HG03060 (cell line): ENCODE results near the gene AK9.

ENCODE experiments used
- ATAC-seq: cut with Tn5 transposase; IDR thresholded peaks from one replicate; pipeline ENCODE4 v1.9.1; 2021; ENCODE audit warnings: low read depth, moderate number of reproducible peaks; ENCODE audit not compliant: unreplicated experiment

The AK9 gene

DNA sequence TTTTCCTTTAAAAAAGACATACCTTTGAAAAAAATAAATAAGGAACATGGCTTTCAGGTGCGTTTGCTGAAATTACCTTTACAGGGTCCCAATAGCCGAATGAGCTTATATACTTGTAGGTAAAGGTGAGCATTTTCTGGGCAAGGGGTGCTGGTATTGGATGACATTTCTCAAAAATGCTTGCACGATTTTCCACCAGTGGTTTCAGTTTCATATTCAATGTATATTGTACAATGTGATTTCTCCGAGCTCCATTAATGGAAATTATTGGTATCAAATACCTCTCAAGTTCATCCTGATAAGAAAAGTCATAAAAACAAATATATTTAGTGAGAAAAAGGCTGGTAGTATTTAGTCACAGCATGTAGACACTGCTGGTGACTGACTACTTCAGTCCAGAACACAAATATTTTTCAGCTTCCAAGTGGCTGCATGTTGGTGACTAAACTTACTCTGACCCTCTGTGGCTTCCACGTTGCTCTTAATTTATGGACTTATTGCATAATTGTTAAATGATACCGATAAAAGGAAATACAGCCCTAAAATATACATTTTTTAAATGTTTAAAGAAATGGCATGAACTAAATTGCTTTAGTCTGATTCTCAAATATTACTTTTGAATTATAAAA lies 175.1 kb downstream of the AK9 start:
- no peak for ATAC-seq

DNA sequence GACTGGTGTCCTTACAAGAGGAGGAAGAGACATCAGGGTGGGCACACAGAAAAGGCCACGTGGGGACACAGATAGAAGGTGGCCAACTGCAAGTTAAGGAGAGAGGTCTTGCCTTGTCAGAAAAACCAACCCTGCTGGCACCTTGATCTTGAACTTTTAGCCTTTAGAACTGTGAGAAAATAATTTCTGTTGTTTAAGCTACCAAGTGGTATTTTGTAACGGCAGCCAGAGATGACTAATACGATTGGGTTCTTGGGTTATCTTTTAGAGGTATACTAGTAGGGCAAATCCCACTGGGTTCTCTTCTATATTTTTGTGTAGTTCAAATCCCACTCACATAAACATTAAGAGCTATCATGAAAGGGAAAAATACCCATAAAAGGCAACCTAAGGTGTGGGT lies 176.1 kb downstream of the AK9 start:
- ATAC-seq = no peak

DNA sequence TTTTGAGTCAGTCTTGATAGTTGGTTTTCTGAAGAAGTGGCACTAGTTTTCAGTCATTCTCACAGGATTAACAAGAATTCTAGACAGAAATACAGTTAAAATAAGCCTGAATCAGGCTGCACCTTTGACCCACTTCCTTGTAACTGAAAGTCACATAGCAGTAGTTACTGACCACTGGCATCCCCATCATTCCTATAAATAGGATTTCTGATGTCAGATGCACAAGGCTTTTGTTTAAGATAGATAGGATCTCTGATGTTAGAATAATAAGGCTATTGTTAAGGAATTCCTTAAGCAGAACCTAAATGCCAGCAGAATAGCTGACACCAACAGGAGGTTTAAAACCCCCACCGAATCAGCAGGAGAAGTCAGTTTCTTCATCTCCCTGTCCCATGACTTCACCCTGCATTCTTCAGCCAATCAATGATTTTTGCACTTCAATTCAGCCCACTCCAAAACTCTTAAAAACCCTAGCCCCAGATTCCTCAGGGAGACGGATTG lies 177.4 kb downstream of the AK9 start:
- ATAC-seq = no peak

DNA sequence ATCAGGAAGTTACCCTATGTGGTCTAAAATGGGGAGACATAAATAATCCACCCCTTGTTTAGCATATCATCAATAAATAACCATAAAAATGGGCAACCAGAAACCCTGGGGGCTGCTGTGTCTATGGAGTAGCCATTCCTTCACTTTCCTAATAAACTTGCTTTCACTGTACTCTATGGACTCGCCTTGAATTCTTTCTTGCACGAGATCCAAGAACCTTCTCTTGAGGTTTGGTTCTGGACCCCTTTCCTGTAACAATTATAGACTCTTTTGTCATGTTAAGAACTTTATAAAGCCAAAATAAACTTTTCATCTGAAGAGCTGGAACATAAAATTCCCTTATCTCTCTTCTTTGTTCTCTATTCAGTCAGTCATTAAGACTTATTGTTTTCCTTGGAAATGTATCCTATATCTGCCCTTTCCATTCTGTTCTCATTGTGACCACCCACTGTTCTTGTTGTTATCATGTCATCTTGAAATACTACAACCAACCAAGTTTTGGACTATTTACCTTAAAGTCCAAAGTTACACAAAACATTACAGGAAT lies 178.7 kb downstream of the AK9 start:
- no peak for ATAC-seq

DNA sequence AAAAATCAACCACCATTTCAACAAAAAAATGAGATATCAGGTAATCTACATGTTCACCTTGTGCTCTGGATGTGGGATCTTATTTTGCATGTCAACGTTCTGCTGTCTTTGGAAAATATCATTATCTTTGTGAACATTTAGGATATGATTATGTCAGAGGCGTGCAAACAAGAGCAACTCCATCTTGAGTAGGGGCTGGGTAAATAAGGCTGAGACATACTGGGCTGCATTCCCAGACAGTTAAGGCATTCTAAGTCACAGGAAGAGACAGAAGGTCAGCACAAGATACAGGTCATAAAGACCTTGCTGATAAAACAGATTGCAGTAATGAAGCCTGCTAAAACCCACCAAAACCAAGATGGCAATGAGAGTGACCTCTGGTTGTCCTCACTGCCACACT lies 179.2 kb downstream of the AK9 start:
- ATAC-seq = no peak

DNA sequence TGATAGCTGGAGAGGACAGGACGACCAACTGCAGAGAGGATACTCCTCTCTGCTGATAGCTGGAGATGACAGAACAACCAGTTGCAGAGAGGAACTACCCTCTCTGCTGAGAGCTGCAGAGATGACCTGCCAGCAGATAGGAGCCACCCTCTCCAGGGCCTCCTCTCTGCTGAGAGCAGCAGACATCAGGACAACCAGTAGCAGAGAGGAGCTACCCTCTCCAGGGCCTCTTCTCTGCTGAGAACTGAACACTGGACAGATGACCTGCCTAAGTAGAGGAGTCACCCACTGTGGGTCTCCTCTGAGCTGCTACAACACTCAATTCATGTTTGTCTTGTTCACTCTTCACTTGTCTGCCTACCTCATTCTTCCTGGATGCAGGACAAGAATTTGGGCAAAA lies 180.6 kb downstream of the AK9 start:
- no peak for ATAC-seq

DNA sequence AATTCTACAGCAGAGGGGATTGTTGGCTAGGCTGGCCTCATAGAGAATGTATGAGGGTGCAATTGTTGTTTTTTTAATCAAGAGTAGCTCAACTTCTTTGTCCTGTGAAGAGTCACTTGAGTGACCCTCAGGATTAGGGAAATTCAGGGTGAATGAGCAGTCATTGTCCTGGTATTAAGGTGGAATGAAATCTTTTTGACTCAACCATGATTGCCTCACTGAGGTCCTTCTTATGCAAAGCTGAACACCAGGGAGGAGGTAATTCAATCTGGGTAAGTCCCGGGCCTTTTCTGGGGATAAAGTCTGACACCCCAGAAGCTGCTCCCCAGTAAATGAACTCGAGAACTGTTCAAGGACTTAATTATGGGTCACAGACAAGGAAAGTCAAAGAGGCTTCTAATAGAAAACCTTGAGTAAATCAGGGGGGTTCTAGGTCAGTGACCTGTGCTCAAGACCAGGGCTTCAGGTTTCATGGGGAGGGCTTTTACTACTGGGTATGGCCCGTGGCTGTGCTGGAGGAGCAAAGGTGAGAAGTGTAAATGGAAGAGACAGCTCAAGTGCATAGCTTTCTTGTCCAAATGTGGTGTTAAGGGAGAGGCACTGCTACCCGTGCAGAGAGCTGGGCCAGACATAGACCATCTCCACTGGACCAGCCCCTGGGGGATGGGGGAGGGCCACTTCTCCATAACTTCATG lies 182.7 kb downstream of the AK9 start:
- no peak for ATAC-seq

DNA sequence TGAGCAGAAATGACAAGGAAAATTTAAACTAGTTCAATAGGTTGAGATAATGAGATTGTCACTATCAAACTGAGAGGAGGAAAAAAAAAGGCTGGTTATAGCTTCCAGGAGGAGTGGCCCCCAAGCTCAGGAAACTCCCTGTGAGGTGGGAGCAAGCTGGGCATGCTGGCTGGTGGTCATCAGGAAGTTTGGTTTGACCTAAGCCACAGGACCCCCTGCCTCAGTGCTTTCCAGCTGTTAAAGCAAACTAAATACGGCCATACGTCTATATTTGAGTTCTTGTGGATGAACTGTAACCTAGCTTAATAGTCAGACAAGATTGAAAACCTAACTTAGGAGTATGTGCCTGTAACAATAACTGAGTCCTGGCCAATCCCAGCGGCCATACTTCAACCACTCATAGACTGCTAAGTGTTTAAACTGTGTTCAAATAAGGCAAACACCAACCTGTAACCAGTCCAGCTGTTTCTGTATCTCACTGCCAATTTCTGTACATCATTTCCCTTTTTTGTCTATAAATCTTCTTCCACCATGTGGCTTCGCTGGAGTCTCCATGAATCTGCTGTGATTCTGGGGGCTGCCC lies 183.4 kb downstream of the AK9 start:
- ATAC-seq = no peak

DNA sequence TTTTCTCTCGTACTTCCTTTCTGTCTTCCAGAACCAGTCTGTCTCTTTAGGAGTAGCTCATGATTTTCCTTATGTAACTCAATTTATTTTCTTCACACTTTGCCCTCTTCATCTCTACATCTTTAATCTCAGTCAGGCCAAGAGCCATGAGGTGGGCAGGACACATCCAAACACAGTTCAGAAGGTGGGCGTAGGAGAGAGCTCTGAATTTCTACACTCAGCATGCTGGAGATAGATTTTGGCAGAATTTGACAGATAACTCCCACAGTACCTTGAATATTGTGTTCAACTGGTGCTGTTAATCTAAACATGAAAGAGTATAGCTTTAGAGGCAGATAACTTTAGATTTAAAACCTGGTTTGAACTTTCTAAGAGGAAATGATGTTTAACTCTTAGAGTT lies 184.2 kb downstream of the AK9 start:
- ATAC-seq = no peak

DNA sequence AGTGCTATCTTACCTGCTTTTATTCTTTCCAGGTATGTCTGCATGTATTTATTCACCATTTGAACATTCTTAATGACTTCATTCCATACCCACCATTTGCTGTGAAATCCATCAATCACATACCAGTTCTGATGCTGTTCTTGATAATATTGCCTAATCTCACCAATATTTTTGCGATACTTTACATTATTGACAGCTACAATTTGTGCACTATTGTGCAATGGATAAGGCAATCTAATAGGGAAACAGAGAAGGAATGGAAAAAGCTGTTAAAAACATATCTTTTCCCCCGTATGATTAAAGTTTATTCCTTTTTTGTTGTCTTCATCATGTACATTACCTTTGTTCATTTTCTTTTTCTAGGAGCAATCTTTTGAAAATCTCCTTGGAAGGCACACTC lies 184.7 kb downstream of the AK9 start:
- ATAC-seq = no peak

DNA sequence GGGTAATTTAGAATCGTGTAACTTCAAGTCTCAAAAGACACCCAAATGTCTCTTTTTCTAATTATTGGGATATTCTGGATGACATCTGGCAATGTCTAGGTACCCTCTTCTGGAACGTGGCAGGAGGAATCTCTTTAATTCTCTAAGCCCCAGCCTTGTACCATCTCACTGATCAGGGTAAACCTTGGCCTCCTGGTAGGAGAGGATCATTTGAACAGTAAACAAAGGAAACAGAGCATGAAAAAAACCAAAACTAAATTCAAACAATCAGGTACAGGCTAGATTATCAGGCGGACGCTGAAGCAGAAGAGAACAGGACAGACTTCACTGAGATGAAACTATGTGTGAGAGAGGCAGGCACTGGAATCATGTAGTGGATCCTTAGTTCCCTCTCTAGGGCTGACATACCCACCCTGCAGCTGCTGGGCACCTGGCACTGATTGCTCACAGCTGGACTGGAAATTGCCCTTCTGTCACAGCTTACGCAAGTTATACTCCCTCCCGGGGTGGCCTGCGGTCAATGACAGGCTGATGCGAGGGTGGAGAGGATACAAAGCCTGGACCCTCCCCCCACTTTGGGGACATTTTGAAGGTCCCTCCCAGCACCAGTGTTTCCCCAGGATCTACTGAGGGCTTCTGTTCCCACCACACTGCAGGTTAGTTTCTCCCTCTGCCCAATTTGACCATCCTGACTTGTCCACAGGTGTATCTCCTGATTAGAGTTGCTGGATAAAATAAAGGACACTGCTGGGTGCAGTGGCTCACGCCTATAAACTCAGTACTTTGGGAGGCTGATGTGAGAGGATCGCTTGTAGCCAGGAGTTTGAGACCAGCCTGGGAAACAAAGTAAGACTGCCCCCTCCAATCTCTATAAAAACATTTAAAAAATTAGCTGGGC lies 187.4 kb downstream of the AK9 start:
- ATAC-seq = no peak

DNA sequence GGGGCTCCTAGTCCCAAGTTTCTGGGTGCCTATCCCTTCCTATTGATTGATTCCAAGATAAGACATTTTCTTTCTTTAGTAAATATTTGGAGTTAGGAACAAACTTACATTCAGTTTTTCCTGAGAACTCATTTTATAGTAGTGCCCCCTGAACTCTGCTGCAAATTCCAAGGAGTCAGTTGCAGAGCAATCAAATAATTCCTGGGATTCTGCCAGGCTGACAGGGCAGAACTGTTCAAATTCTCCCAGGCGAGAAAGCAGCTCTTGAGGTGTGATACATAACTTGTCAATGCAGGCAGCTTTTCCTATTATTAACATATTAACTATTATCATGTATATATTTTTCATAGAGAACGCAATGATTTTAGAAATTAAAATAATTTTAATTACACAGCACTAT lies 192.1 kb downstream of the AK9 start:
- ATAC-seq = no peak

DNA sequence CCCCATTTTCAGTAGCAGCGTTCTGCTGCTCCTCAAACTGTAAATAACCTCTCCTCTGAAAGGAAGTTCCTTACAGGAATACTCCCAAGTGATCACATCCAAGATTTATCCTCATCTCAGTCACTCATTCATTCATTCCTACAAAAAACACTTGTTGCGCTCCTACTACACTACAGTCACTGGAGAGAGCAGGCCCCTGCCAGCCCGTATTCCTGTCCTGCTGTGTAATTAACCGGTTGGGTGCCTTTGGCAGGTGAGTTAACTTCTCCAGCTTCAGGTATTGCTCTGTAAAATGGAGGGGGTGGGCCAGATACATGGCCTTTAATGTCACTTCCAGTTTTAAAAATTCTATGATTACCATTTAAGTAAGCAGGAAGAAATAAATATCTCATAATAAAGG lies 192.9 kb downstream of the AK9 start:
- no peak for ATAC-seq

DNA sequence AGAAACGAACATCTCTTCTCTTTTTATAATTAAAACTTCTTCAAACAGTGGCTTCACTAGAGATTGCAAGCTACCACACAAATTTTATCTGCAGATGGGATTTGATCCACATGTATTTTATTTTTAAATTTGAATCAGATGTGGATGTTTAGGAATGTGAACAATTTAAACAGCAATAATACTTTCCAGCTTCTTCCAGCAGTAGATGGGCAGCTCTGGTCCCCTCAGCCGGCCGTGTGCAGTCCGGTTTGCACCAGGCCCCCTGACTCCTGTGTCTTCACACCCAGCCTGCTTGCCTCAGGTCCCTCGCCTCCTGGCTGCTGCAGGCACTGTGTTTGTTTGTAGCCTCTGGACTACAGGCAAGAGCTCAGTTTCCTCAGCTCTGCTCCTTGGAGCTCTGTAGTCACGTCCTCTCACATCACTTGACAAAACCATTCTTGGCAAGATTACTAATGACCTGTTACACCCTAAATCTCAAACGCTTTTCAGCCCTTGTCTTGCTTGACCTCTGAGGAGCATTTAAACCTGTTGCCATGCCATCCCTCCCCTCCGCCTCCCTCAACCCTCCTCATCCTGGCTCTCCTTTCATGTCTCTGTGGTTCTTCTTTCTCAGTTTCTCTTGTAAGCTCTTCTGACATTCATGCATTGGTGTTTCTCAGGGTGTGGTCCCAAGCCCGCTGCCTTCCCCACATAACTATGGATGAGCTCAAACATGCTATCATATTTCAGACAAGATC lies 194.8 kb downstream of the AK9 start:
- no peak for ATAC-seq

DNA sequence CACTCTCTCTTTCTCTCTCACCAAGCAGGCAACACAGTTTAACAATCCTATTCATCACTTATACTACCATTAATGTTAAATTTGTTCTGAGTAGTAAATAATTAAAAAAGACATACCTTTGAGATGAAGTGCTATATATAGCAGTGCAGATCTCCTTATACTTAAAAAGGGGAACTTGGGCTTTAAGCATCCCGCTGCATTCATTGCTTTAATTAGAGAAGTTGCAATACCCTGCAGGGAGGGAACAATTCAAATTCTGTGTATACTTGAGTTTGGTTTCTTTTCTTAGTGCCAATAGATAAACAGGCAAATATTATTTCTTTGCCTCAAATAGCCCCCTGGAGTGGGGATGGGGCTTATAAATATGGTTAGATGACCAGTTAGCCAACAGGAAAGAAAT lies 197.1 kb downstream of the AK9 start:
- no peak for ATAC-seq

DNA sequence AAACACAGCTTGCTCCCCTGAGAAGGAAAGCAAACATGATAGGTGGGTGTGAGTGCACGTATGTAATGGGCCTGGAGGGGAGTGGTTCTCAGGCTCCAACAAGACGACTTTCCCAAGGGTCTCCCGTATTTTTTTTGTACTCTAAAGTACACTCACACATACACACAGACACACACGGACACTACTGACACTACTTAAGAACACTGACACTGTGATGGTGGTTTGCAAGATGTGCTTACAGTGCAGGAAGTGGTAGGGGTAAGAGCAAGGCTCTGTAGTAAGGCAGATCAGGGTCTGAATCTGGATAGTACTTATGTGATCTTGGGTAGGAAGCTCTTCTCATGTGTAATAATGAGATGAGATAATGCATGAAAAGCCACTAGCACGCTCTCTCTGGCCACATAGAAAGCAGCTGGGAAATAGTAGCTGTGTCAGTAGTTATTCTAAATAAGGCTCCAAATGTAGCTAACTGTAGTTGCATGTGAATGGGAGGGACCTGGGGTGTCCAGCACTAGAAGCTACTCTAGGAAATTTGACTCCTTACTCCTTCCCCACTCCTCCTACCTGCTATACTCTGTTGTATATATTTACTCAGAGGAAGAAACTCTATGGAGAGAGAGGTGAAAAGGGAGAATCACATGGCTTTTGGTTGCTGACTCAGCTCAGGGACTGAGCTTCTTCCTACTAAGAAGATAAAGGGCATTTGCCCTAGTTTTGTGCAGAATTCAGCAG lies 199.6 kb downstream of the AK9 start:
- no peak for ATAC-seq

DNA sequence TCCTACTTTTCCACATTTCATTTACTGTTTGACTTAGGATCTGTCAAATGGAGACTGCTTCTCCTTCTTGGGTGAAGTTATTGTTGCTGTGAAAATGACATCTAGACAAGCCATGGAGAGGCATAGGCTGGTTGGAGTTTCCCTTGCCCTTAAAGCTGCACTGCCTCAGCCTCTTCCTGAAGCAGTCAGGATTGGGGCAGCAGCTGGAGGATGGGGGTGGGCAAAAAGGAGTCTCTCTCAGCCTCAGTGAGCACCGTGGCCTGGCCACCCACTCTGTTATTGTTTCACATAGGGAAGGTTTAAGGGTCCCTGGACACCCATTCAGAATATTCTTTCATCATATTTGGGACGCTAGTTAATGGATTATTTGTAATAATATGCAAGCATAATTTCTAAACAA lies 200.3 kb downstream of the AK9 start:
- no peak for ATAC-seq

DNA sequence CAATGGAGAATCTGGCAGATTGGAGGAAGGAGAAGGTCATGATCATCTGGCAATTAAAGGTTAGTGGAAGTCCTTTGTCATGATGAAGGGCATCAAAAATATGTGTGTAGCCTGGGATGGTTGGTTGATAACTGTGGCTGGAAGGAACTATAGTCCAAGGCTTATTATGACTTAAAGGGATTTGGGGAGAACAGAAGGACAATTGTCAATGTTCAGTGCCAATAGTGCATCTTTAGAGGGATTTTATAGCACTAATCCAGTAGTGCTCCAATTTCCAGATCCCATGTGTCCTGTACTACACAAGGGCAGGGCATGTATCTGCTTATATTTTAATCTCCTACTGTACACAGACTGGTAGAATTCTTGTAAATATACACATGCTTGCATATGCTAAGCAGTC lies 203.0 kb downstream of the AK9 start:
- no peak for ATAC-seq

DNA sequence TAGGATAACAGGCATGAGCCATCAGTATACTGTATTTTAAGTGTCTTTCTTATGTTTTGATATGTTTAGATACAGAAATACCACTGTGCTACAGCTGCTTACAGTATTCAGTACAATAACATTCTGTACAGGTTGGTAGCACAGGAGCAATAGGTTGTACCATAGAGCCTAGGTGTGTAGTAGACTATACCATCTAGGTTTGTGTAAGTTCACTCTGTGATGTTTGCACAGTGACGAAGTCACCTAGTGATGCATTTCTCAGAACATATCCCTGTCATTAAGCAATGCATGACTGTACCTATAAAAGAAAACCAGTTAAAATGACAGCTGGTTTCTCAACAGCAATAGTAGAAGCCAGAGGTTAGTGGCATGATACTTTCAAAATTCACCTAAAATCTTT lies 204.9 kb downstream of the AK9 start:
- no peak for ATAC-seq
